HUES6 (cell line): ENCODE results near the gene TUBGCP6.

Experiments used
- H3K27ac ChIP-seq: 2 replicates; pipeline ENCODE4 v1.7.0; 2013; ENCODE audit warnings: low read depth, mild to moderate bottlenecking, low read length, inconsistent platforms
- H3K27me3 ChIP-seq: 2 replicates; pipeline ENCODE4 v1.6.1; 2013; ENCODE audit warnings: low read length; ENCODE audit not compliant: control insufficient read depth, insufficient read depth
- H3K36me3 ChIP-seq: 2 replicates; pipeline ENCODE4 v1.6.1; 2013; ENCODE audit warnings: low read length; ENCODE audit not compliant: control insufficient read depth, insufficient read depth
- H3K4me1 ChIP-seq: 2 replicates; pipeline ENCODE4 v1.6.1; 2013; ENCODE audit warnings: low read length; ENCODE audit not compliant: control insufficient read depth, insufficient read depth
- H3K4me3 ChIP-seq: 2 replicates; pipeline ENCODE4 v1.5.1; 2013; ENCODE audit warnings: low read depth, low read length
- H3K9ac ChIP-seq: one replicate; pipeline ENCODE4 v1.6.1; 2013; ENCODE audit warnings: mild to moderate bottlenecking, low read length
- H3K9me3 ChIP-seq: 2 replicates; pipeline ENCODE4 v1.6.1; 2013; ENCODE audit warnings: low read depth, low read length; ENCODE audit not compliant: control insufficient read depth, insufficient read depth

The TUBGCP6 gene

DNA sequence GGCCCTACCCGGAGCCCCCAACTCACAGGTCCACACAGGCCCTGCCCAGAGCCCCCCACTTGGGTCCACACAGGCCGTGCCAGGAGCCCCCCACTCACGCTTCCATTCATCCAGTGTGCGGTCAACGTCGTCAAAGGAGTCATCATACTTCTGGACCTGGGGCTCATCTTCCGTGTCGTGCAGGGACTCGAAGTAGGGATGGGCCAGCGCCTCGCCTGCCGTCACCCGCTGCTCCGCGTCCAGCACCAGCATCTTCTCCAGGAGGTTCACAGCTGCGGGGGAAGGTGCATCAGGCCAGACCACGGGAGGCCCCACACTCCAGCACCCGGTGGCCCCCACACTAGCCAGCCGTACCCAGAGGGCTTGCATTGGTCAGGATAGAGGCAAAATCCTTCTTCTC lies 10.3 kb upstream of the TUBGCP6 start:
- Histone ChIP-seq H3K9ac (no peak overlapping the region), H3K9me3 (no peaks in the 10 kb centered on the region), H3K36me3 (peaks cover 16% of the 10 kb centered on the region), H3K27ac (no peak overlapping the region), H3K27me3 (peaks cover 1% of the 10 kb centered on the region), H3K4me1 (peaks cover 9% of the 10 kb centered on the region), H3K4me3 (no peak overlapping the region)

DNA sequence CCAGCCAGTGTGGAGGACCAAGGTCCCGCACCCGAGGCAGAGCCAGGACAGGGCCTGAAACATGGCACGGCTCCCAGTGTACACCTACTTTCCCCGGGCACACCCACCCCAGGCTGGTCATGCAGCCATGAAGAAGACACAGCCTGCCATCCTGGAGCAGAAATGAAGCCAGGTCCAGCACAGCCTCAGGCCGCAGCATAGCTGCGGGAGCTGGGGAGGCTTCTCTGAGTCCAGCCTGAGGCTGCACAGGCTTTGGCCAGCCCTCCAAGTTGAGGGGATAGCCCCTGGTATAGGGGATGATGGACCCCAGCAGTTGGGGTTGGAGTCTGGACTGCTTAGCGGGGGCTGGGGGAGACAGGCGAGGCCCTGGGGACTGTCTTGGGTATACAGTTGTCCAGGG lies 9.1 kb upstream of the TUBGCP6 start:
- H3K9ac ChIP-seq: no peak overlapping the region
- H3K36me3 ChIP-seq: peaks cover 16% of the 10 kb centered on the region
- no peaks in the 10 kb centered on the region for H3K9me3 ChIP-seq
- H3K4me1 ChIP-seq: peaks cover 11% of the 10 kb centered on the region
- no peak overlapping the region for H3K4me3 ChIP-seq
- no peak overlapping the region for H3K27ac ChIP-seq
- H3K27me3 ChIP-seq: no peaks in the 10 kb centered on the region

DNA sequence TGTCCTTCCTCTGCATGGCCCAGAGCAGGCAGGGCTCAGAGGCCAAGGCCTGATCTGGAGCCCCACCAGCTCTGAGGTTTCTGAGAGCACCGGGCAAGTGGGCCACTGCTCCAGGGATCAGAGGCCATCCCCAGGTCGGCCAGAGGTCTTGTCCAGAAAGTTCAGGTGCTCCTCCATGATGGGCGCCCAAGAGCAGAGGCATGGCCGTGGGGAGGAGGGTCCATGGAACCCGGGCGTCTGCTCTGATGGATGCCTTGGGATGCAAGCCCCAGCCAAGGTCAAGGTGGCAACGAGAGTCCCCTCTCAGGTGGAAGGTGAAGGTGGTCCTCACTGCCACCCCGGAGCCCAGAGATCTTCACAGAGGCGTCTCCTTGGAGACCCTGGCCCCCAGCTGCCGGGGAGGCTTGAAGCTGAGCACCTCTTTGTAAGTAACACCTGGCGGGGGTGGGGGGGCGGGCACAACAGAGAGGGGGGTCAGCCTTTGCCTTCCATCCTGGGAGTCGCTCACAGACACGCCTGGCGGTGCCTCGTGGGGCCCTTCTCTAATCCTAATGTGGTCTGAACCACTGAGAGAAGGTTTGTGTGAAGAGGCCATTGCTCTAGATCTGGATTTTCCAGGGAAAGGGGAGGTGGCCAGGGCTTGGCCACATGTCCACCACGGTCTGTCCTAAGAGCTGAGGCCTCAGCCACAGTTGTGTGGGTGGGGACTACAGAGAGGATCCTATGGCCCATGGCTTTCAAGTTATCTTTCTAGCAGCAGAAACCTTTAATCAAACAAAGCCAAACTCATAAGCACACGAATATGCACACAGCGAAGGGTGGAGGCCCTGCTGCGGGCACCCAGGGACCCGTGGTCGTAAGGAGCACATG lies 8.5 kb upstream of the TUBGCP6 start:
- peaks cover 11% of the 10 kb centered on the region for H3K4me1 ChIP-seq
- no peak overlapping the region for H3K27ac ChIP-seq
- no peaks in the 10 kb centered on the region for H3K27me3 ChIP-seq
- no peak overlapping the region for H3K4me3 ChIP-seq
- no peaks in the 10 kb centered on the region for H3K9me3 ChIP-seq
- H3K36me3 ChIP-seq: peaks cover 16% of the 10 kb centered on the region
- no peak overlapping the region for H3K9ac ChIP-seq

DNA sequence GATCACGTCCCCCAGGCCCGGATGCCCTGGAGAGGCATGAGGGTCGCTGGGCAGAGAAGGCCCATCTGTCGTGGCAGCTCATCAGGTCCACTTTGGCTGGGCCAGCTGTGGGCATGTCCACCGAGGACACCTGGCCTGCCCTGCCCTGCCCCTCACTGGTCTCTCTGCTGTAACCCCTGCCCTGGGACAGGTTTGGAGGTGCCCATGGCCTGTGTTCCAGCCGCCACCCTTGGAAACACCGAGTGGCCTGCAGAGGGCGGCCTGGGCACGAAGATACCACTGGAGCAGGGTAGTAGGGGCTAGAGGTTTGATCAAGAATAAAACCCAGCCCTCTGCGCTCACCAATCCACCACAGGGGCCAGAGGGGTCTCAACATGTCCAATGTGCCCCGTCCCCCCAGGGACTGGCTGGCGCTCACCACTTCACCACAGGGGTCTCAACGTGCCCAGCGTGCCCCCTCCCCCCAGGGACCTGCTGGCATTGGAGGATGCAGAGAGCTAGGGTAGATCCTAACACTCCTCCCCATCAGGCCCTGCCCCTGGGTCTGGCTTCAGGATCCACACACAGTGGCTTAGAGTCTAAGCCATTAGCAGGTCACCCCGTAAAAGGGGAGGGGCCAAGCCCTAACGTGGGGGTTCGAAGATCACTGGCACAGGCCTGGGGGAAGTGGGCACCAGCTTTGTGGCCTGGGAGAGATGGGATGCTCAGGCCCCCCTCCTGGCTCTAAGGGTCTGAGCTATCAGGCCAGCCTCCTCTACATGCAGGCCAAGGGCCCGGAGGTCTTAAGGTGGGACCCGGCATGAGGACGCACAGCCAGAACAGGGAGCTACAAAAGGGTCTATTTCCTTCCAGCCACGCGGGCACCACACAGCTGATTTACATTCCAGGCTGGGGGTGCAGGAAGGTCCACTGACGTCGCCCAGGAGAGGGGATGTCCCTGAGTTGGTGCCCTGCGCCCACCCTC lies 7.5 kb upstream of the TUBGCP6 start:
- H3K9ac ChIP-seq: no peak overlapping the region
- H3K27ac ChIP-seq: no peak overlapping the region
- no peaks in the 10 kb centered on the region for H3K27me3 ChIP-seq
- H3K4me3 ChIP-seq: peak overlapping the region; percentile 83
- no peaks in the 10 kb centered on the region for H3K9me3 ChIP-seq
- H3K36me3 ChIP-seq: peaks cover 15% of the 10 kb centered on the region
- peaks cover 11% of the 10 kb centered on the region for H3K4me1 ChIP-seq

DNA sequence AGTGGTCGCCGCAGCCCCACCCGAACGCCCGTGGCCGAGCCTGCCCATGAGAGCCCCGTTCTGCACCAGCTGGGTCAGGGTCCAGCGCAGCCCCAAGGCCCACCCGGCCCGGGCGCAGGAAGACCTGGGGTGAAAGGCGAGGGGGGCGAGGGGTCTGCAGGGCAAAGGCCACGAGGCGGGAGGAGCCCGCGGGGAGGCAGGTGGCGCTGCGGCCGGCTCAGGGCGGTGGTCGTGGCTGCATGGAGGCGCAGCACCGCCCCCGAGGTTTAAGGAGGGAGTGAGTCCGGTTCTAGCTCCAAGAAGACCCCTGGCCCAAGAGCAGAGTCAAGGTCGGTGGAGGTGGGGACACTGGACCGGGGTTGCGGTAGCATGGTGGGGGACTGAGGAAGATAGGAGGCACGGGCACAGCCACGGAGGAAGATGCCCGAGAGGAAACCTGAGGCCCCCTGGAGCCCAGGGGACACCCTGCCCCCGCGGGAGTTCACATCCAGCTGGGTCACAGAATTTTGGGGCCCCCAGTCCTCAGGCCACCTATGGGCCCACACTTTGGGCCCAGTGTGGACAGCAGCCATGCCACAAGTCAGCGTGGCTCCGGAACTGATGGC lies 6.8 kb upstream of the TUBGCP6 start:
- Histone ChIP-seq H3K4me1 (peaks cover 11% of the 10 kb centered on the region), H3K36me3 (peaks cover 14% of the 10 kb centered on the region), H3K4me3 (peak overlapping the region; percentile 83), H3K27ac (no peak overlapping the region), H3K27me3 (no peaks in the 10 kb centered on the region), H3K9ac (no peak overlapping the region), H3K9me3 (no peaks in the 10 kb centered on the region)

DNA sequence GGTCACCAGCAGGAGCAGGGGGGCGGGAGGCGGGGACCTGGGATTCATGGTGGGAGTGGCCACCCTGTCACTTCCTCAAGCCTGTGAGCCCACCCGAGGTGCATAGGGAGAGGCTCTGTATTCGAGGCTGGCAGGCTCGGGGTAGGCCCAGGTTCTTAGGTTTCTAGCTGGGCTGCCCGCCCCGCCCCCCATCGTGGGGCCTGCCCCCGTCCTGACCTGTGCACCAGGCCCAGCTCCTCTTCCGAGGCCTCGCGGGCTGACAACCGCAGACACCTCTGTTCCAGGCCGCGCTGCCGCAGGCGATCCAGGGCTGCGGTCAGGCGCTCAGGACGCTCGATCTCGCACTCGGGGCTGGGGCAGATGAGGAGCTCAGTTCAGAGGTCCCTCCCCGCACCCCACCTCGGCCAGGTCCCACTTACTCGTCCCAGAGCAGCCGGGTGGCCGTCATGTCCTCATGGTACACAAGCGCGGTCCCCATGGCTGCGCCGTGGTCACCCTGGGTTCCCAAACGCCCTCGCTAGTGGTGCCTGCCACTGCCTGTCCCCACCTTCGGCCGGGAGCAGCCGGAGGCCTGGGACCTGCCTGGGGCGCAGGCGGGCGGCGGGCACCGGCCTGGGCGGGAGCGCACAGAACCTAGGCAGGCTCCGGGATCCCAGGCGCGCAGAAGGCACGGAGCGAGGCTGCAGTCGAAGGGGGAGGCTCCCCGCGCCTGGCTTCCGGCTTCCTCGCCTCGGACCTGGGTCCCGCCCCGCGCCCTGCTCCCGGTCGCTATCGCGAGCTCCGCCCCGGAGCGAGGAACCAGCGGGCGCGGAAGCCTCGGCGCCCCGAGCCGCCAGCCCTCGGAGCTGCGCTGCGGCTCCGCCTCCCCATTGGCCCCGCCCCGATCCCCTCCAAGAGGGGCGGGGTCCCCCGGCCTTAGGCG lies 6.0 kb upstream of the TUBGCP6 start, which contains the start of gene HDAC10:
Gene HDAC10 (minus strand): TSS at position 711 of the 922 bp plus-strand sequence. CDS start 233 bp downstream, at position 478.
- no peaks in the 10 kb centered on the region for H3K27me3 ChIP-seq
- H3K4me3 ChIP-seq: peak within 1 kb of the TSS; percentile 83
- H3K9ac ChIP-seq: peak within 1 kb of the TSS; percentile 67
- H3K4me1 ChIP-seq: peaks cover 14% of the 10 kb centered on the region
- H3K9me3 ChIP-seq: no peaks in the 10 kb centered on the region
- H3K27ac ChIP-seq: peak within 1 kb of the TSS; percentile 36; the same call in 1 of the 2 replicates
- H3K36me3 ChIP-seq: peaks cover 18% of the 10 kb centered on the region

DNA sequence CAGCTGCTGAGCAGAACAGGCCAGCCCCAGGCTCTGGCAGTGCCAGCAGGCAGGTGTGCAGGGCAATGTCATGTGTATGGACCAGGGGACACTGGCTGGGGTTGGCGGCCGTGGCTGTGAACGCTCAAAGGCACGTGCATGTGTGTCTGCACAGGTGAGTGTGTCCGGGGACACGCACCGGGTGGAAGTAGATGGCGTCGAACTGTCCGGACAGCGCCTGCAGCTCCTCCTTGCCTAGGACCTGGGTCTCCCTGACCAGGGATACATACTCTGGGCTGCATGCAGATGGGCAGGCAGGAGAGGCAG lies 5.4 kb upstream of the TUBGCP6 start:
- peak overlapping the region; percentile 83 for H3K4me3 ChIP-seq
- H3K27me3 ChIP-seq: no peaks in the 10 kb centered on the region
- H3K27ac ChIP-seq: no peak overlapping the region
- H3K9ac ChIP-seq: no peak overlapping the region
- peaks cover 17% of the 10 kb centered on the region for H3K4me1 ChIP-seq
- H3K36me3 ChIP-seq: peaks cover 16% of the 10 kb centered on the region
- no peaks in the 10 kb centered on the region for H3K9me3 ChIP-seq

DNA sequence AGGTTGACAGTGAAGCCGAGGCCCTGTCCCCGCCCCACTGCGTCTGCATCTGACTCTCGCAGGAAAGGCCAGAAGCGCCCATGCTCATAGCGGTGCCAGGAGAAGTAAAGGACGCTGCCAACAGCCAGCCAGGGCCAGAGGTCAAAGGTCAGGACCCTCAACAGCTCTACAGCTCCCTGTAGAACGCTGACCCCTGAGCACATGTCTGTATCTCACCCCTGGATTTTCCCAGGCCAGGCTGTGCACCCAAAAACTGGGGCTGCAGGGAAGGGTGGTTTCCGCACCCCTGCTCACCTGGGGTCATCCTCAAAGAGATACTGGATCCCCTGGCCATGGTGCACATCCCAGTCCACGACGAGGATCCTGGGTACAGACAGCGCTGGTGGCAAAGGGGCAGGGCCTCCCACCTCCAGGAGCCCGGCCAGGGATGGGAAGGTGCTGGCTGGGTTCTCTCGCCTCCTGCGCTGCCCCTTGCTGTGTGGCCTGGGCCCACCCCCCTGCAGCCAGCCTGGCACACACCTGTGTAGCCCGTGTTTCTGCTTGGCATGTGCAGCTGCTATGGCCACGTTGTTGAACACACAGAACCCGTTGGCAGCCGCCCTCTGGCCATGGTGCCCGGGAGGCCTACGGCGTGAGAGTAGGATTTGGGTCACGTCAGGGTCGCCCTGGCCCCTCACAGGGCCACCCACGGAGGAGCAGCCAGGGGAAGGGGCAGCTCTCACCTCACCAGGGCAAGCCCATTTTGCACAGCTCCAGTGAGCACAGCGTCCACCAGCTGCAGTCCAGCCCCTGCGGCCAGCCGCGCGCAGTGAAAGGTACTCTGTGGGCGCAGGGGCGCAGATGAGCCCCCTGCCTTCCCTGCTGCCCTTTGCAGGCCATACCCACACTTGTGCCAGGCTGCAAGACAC lies 4.8 kb upstream of the TUBGCP6 start:
- no peaks in the 10 kb centered on the region for H3K9me3 ChIP-seq
- H3K27ac ChIP-seq: no peak overlapping the region
- peak overlapping the region; percentile 83; the same call in 1 of the 2 replicates for H3K4me3 ChIP-seq
- H3K27me3 ChIP-seq: no peaks in the 10 kb centered on the region
- H3K9ac ChIP-seq: no peak overlapping the region
- peaks cover 14% of the 10 kb centered on the region for H3K36me3 ChIP-seq
- peaks cover 17% of the 10 kb centered on the region for H3K4me1 ChIP-seq

DNA sequence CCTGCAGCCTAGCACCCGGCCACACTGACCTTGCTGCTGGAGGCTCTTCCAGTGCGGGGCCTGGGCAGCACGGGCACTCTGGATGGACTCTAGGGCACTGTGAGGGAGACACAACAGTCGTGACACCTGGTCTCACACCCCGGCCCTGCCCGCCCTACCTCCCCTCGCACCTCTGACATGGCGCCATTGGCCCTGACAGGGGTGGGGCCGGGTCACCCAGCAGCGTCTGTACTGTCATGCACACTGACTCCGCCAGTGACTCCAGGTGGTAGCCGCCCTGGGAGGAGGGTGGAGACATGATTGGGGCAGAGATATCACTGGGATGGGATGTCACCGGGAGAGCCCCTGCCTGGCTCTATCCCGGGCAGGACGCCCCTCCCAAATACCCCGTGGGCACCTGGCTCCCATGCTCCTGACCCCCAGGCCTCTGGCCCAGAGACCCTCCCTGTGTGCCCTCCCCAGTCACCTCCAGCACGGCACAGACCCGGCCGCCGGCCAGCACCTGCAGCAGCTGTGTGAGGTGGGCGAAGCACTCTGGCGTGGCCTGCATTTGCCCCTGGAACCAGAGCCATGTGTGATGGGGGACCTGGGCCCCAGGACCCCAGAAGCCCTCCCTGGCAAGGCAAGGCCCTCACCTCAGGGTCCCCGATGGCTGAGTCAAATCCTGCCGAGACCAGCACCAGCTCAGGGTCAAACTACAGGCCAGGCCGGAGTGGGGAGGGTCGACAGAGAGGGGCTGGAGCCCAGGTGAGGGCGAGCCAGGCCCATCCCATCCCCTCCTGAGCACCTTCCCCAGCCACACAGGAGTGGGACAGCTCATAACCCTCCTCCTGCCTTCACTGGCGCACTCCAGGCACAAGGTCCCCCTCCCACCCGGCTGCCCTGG lies 3.6 kb upstream of the TUBGCP6 start:
- H3K4me3 ChIP-seq: no peak overlapping the region
- H3K4me1 ChIP-seq: peaks cover 24% of the 10 kb centered on the region
- H3K27ac ChIP-seq: no peak overlapping the region
- no peak overlapping the region for H3K9ac ChIP-seq
- no peaks in the 10 kb centered on the region for H3K27me3 ChIP-seq
- no peaks in the 10 kb centered on the region for H3K9me3 ChIP-seq
- H3K36me3 ChIP-seq: peaks cover 10% of the 10 kb centered on the region
